A673 (cell line): Measurements from ENCODE around the gene FAM161B. TPM values are rescaled to one million over a fixed set of nuclear protein-coding genes. Genes with fewer than 3 reads are reported as not detected.
"Not testable (repeated sequence)": the region's sequence is repeated elsewhere in the genome, so short reads cannot be mapped to it uniquely, and the experiment has no call there.

ENCODE experiments used
- BruUV-seq: library from RNA; stranded (reverse); fragments of 400-500 nt; replicated peaks from 2 replicates; lab custom pipeline; 2021; lab: Mats Ljungman, UMichigan
- CTCF ChIA-PET: fragments of 300-600 bp; sonication (Branson Sonifier 250); formaldehyde crosslinking; loops from one replicate; lab custom pipeline; 2022; ENCODE audit warnings: antibody characterized with exemption; lab: Charles Lee
- POLR2A ChIA-PET: fragments of 300-600 bp; sonication (Branson Sonifier 250); formaldehyde crosslinking; loops from one replicate; lab custom pipeline; 2022; ENCODE audit warnings: antibody characterized with exemption; ENCODE audit not compliant: low non-redundant PET; lab: Charles Lee
- DNase-seq: peaks from one replicate; pipeline ENCODE4 v3.0.0-alpha.2; 2015; ENCODE audit warnings: low spot score
- H3K27ac ChIP-seq: fragments of 200-600 bp; sonication (generic); 2 replicates; pipeline ENCODE4 v1.5.1; 2016; ENCODE audit warnings: mixed run types, low read depth, mild to moderate bottlenecking, mixed read lengths, antibody characterized with exemption, low read length; ENCODE audit not compliant: poor library complexity, severe bottlenecking
- H3K27me3 ChIP-seq: fragments of 200-600 bp; sonication (generic); replicated peaks from 2 replicates; pipeline ENCODE4 v1.6.1; 2017; ENCODE audit warnings: mixed run types, low read depth, mild to moderate bottlenecking, mixed read lengths, antibody characterized with exemption, low read length; ENCODE audit not compliant: insufficient read depth, poor library complexity
- H3K36me3 ChIP-seq: fragments of 200-600 bp; sonication (generic); 2 replicates; pipeline ENCODE4 v1.6.1; 2016; ENCODE audit warnings: mixed run types, mild to moderate bottlenecking, mixed read lengths, antibody characterized with exemption, low read length; ENCODE audit not compliant: insufficient read depth, poor library complexity, severe bottlenecking
- H3K4me1 ChIP-seq: fragments of 200-600 bp; sonication (generic); 2 replicates; pipeline ENCODE4 v1.6.1; 2017; ENCODE audit warnings: mixed run types, mild to moderate bottlenecking, mixed read lengths, antibody characterized with exemption, low read length; ENCODE audit not compliant: insufficient read depth, poor library complexity, severe bottlenecking
- H3K4me3 ChIP-seq: fragments of 200-600 bp; sonication (generic); 2 replicates; pipeline ENCODE4 v1.5.1; 2016; ENCODE audit warnings: low read depth, mixed run types, mild to moderate bottlenecking, mixed read lengths, low read length; ENCODE audit not compliant: poor library complexity, severe bottlenecking
- H3K9me3 ChIP-seq: fragments of 200-600 bp; sonication (generic); 2 replicates; pipeline ENCODE4 v1.6.1; 2016; ENCODE audit warnings: mixed run types, low read depth, mild to moderate bottlenecking, mixed read lengths, antibody characterized with exemption, low read length; ENCODE audit not compliant: poor library complexity, severe bottlenecking
- CTCF ChIP-seq: fragments of 300-800, 200-600 bp; sonication (generic); conservative IDR thresholded peaks from 2 replicates; pipeline ENCODE4 v1.5.1; 2017; ENCODE audit warnings: low read depth, mild to moderate bottlenecking, antibody characterized with exemption, low read length, moderate library complexity, mixed read lengths
- EZH2 ChIP-seq: fragments of 200-600 bp; sonication (generic); IDR thresholded peaks from 2 replicates; pipeline ENCODE4 v1.6.1; 2017; ENCODE audit warnings: borderline replicate concordance, low read depth, mild to moderate bottlenecking, mixed read lengths, antibody characterized with exemption, low read length; ENCODE audit not compliant: poor library complexity, severe bottlenecking
- intact Hi-C: fragments of 100-400 bp; cut with micrococcal nuclease; formaldehyde crosslinking; loops from one replicate; pipeline ENCODE4 v1.10.0; 2022; ENCODE audit not compliant: unreplicated experiment
- total RNA-seq: library from RNA; stranded (reverse); gene quantifications from 2 replicates; pipeline ENCODE4 v1.2.3, GENCODE V29; 2021

The FAM161B gene
- total RNA-seq, 1 experiment from 2014 or later, result 1.7 TPM

- ChIA-PET POLR2A (interaction anchor here (0.7 kb wide), 1 partner anchor 47 kb away, joined by 8 read pairs; no protein-coding TSS in a partner anchor), CTCF (no interaction called here)
- H3K9me3 ChIP-seq, result no peaks in the 10 kb centered on the region
Measured at GRCh38 chr14:73995977-73996378, 46.1 kb upstream of the FAM161B start.

GRCh38 chr14:73994926-73995325 is 45.0 kb upstream of the FAM161B start:
- H3K27me3 ChIP-seq, DNase-seq, POLR2A ChIA-PET, BruUV-seq, H3K4me3 ChIP-seq, H3K36me3 ChIP-seq, H3K4me1 ChIP-seq, CTCF ChIA-PET, H3K27ac ChIP-seq, H3K9me3 ChIP-seq, intact Hi-C loops: not testable (repeated sequence)

More at GRCh38 chr14:73995977-73996378, 46.1 kb upstream of the FAM161B start:
- DNase-seq, result no peak
- Histone ChIP-seq H3K4me3 (no peak overlapping the region), H3K27ac (no peak overlapping the region), H3K36me3 (no peaks in the 10 kb centered on the region), H3K4me1 (no peaks in the 10 kb centered on the region), H3K27me3 (no peaks in the 10 kb centered on the region)
- no peak for TF ChIP-seq CTCF
- no peak for TF ChIP-seq EZH2
- intact Hi-C loops, result no loop called here
- BruUV-seq, result no TSS peak

DNA sequence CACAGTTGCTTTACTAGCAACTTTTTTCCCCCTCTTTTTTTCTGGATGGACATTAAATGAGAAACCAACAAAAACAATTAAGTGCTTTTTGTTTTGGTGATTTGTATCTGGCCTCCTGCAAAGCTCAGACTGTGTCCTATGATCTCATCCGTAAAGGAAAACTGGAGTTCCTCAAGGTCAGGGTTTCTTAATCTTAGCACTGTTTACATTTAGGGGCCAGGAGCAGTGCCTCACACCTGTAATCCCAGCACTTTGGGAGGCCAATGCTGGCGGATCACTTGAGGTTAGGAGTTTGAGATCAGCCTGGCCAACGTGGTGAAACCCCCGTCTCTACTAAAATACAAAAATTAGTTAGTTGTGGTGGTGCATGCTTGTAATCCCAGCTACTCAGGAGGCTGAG is 41.2 kb upstream of the FAM161B start:
- DNase-seq, result no peak
- TF ChIP-seq EZH2 (no peak), CTCF (no peak)
- BruUV-seq, result no TSS peak
- intact Hi-C loops, result no loop called here
- POLR2A ChIA-PET, result no interaction called here
- CTCF ChIA-PET, result no interaction called here
- peaks cover 3% of the 10 kb centered on the region for H3K36me3 ChIP-seq
- H3K4me1 ChIP-seq, result no peaks in the 10 kb centered on the region
- no peaks in the 10 kb centered on the region for H3K9me3 ChIP-seq
- no peak overlapping the region for H3K4me3 ChIP-seq
- H3K27me3 ChIP-seq, result no peaks in the 10 kb centered on the region
- no peak overlapping the region for H3K27ac ChIP-seq

DNA sequence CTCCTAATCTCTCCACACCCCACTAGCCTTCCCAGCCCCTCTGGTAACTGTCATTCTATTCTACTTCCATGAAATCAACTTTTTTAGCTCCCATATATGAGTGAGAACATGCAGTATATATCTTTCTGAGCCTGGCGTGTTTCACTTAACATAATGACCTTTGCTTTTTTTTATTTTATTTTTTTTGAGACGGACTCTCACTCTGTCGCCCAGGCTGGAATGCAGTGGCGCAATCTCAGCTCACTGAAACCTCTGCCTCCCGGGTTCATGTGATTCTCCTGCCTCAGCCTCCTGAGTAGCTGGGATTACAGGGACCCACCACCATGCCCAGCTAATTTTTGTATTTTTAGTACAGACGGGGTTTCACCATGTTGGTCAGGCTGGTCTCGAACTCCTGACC is 38.8 kb upstream of the FAM161B start:
- H3K4me1 ChIP-seq, H3K27me3 ChIP-seq, DNase-seq, BruUV-seq, CTCF ChIA-PET, H3K36me3 ChIP-seq, H3K4me3 ChIP-seq, H3K9me3 ChIP-seq, H3K27ac ChIP-seq, intact Hi-C loops, POLR2A ChIA-PET: not testable (repeated sequence)
